ENCODE measurements around the gene SLC45A1. TPM values are rescaled to one million over a fixed set of nuclear protein-coding genes. Genes with fewer than 3 reads are reported as not detected.

The SLC45A1 gene
- total and polyA plus RNA-seq, 9 donors: 0.70 to 7.2 (median 4.5) TPM

GRCh38 chr1:8303141-8303540 is 14.8 kb upstream of the SLC45A1 start:
- H3K27ac ChIP-seq: no peak overlapping the region
- WGBS, 3 donors: 92 to 99% (median 96%) methylated on average over 3 of the region's 3 CpGs
- no peak for DNase-seq
- no peaks in the 10 kb centered on the region for H3K27me3 ChIP-seq
- TF ChIP-seq EP300 (IDR thresholded peaks at IDR 0.05) (no peak), CTCF (IDR thresholded peaks at IDR 0.05) (no peak), POLR2A (IDR thresholded peaks at IDR 0.05) (no peak)
- no peaks in the 10 kb centered on the region for H3K36me3 ChIP-seq
- peaks cover 4% of the 10 kb centered on the region for H3K4me1 ChIP-seq (ENCODE audit: insufficient read depth)
- no peaks in the 10 kb centered on the region for H3K9me3 ChIP-seq
- no peak overlapping the region for H3K4me3 ChIP-seq
- intact Hi-C loops (cut with DNase I): no loop called here

GRCh38 chr1:8303876-8304275 is 14.0 kb upstream of the SLC45A1 start:
- Histone ChIP-seq H3K4me3 (no peak overlapping the region), H3K36me3 (no peaks in the 10 kb centered on the region), H3K9me3 (no peaks in the 10 kb centered on the region), H3K27me3 (no peaks in the 10 kb centered on the region), H3K4me1 (ENCODE audit: insufficient read depth) (peaks cover 4% of the 10 kb centered on the region), H3K27ac (no peak overlapping the region)
- no peak for DNase-seq
- TF ChIP-seq EP300 (IDR thresholded peaks at IDR 0.05) (no peak), CTCF (IDR thresholded peaks at IDR 0.05) (no peak), POLR2A (IDR thresholded peaks at IDR 0.05) (no peak)
- WGBS, 3 donors: 93 to 95% (median 93%) methylated on average over 4 of the region's 4 CpGs
- intact Hi-C loops (cut with DNase I): no loop called here

GRCh38 chr1:8307628-8308027 is 10.3 kb upstream of the SLC45A1 start:
- intact Hi-C loops (cut with DNase I): no loop called here
- WGBS, 3 donors: 65 to 69% (median 68%) methylated on average over 4 of the region's 4 CpGs
- TF ChIP-seq CTCF (IDR thresholded peaks at IDR 0.05) (no peak), EP300 (IDR thresholded peaks at IDR 0.05) (no peak), POLR2A (IDR thresholded peaks at IDR 0.05) (no peak)
- Histone ChIP-seq H3K4me1 (ENCODE audit: insufficient read depth) (peaks cover 3% of the 10 kb centered on the region), H3K27me3 (no peaks in the 10 kb centered on the region), H3K27ac (no peak overlapping the region), H3K4me3 (no peak overlapping the region), H3K9me3 (no peaks in the 10 kb centered on the region), H3K36me3 (no peaks in the 10 kb centered on the region)
- DNase-seq: no peak

GRCh38 chr1:8311068-8311718 is 6.7 kb upstream of the SLC45A1 start:
- peaks cover 6% of the 10 kb centered on the region for H3K4me1 ChIP-seq (ENCODE audit: insufficient read depth)
- WGBS, 3 donors: 89 to 100% (median 92%) methylated on average over 1 of the region's 1 CpG
- H3K27ac ChIP-seq: no peak overlapping the region
- H3K27me3 ChIP-seq: no peaks in the 10 kb centered on the region
- TF ChIP-seq EP300 (IDR thresholded peaks at IDR 0.05) (no peak), CTCF (IDR thresholded peaks at IDR 0.05) (no peak), POLR2A (IDR thresholded peaks at IDR 0.05) (no peak)
- no peaks in the 10 kb centered on the region for H3K9me3 ChIP-seq
- DNase-seq: no peak
- H3K4me3 ChIP-seq: no peak overlapping the region
- no peaks in the 10 kb centered on the region for H3K36me3 ChIP-seq
- intact Hi-C loops (cut with DNase I): loop anchor here (5.0 to 10.0 kb wide), 6 partner anchors 76 to 329 kb away; partner anchors contain the start of gene ERRFI1 (in 2 of the 4)
